Measurements from ENCODE around the gene SLAMF1. TPM values are rescaled to one million over a fixed set of nuclear protein-coding genes. Genes with fewer than 3 reads are reported as not detected.

SLAMF1 gene, protein sequence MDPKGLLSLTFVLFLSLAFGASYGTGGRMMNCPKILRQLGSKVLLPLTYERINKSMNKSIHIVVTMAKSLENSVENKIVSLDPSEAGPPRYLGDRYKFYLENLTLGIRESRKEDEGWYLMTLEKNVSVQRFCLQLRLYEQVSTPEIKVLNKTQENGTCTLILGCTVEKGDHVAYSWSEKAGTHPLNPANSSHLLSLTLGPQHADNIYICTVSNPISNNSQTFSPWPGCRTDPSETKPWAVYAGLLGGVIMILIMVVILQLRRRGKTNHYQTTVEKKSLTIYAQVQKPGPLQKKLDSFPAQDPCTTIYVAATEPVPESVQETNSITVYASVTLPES
- total RNA-seq = not detected in 2 replicates

DNA sequence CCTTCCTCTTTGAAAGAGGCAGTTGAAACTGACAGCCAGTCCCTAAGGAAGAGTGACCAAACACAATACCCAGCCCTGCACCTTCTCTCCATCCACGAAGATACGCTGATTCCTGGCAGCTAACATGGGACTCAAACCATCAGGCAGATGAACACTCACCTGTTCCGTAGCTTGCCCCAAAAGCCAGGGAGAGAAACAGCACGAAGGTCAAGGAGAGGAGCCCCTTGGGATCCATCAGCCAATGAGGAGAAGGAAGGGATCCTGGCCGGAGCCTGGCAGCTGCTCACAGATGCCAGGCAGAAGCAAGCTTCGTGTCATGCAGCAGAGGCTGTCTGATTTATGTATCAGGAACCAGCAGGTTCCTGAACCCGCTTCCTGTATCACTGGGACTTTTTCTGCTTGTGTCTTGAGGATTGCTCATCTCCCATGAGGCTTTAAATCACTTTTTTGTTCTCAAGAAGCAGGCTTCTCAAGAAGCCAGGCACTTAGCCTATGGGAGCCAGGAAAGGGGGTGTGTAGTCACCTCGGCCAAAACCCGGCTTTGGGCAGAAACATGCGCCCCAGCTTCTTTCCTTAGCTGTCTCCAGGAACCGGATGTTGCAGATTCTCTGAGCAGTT is at the start of gene SLAMF1:
TSS of gene SLAMF1 (minus strand) at position 334 of the 618 bp plus-strand sequence. CDS start at position 235, 99 bp downstream.

DNA sequence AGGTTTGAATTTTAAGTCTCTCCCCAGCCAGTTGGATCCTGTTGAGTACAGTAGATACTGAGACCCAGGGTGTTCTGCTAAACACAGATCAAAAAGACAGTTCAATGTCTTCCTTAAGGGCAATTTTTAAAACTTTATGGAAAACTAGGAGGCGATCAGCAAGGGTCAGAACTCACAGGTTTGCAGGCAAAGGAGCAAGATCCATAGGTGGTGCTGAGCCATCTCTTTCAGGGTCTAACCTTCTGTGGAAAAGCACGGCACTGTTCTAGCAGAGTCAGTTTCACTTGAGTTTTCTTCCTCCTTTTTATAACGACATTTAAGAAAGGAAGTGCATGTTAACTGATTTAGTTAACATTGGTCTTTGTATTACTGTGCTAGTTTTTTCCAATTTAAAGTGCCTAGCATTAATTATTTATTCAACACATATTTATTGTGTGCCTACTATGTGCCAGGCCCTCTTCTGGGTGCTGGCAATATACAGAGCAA is 67.6 kb downstream of the SLAMF1 start, which contains the start of gene CD84:
TSS of gene CD84 (minus strand) at position 281 of the 486 bp plus-strand sequence. CDS start at position 222, 59 bp downstream.

Other genes with a start within 250 kb of the SLAMF1 start
- gene VANGL2, start 246.5 kb downstream of the SLAMF1 start, total RNA-seq = 0.28 and 0.38 TPM in 2 replicates
- gene SLAMF6, start 123.8 kb downstream of the SLAMF1 start, total RNA-seq = not detected in 2 replicates
- not detected in 2 replicates for gene CD84, start 67.5 kb downstream of the SLAMF1 start, total RNA-seq
- not detected in 2 replicates for gene CD48, start 64.8 kb upstream of the SLAMF1 start, total RNA-seq
- not detected in 2 replicates for gene SLAMF7, start 92.2 kb upstream of the SLAMF1 start, total RNA-seq
- not detected in 2 replicates for gene LY9, start 149.1 kb upstream of the SLAMF1 start, total RNA-seq
- gene CD244, start 215.8 kb upstream of the SLAMF1 start, total RNA-seq = 1.1 TPM in 1 of 2 replicates, not detected in the other
- gene ITLN1, start 238.1 kb upstream of the SLAMF1 start, total RNA-seq = 0.28 TPM in 1 of 2 replicates, not detected in the other

Measured in regular cardiac myocyte (primary cell).